ENCODE data around the gene IL4I1.

GRCh38 chr19:49866933-49867782 is 29.5 kb downstream of the IL4I1 start, which contains the start of gene PNKP:
- no peak for TF ChIP-seq CTCF (IDR thresholded peaks at IDR 0.05; ENCODE audit: low read length)
- no peak for TF ChIP-seq EZH2phosphoT487 (IDR thresholded peaks at IDR 0.05; ENCODE audit: low read length)
